Kasumi-1 (cell line): Measurements from ENCODE around the gene ZGPAT.

Experiments
- DNase-seq, 2 experiments: peaks; one replicate each; lab custom pipeline; 2025; lab: John Stamatoyannopoulos, UW

Gene ZGPAT

DNA sequence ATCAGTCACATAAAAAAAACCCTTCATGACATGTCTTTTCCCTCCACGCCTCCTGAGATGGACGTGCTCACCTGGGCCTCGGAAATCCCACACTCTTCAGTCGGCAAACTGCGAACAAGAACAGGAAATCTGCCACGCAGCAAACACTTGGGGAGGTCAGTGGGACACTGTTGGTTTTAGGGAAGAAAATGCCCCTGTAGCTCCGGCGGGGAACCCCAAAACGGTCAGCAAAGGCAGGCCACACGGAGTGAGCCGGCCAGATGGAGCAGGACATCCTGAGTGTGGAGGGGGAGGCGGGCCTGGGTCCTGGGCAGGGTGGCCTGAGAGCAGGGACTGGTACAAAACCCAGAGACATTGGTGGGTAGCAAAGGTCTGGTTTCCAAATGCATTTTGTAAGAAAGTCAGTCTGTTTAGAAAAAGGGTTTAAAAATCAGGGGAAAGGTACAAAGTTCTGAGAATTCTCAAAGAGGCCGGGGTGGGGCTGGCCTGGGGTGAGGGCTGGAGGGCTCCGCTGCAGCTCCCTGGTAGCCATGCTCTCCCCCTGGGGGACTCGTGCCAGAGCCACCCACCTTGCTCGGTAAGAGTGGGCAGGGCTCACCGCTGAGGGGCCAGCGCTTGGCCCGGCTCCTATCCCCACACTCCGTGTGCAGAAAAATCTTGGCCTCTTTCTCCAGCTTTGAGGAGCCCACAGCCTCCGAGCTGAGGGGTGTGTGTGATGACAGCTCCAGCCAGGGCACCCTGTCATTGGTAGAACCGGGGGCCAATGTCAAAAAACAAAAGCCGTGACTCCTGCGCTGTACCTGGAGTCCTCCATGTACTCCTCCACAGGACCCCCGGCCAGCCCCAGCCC lies 37.0 kb downstream of the ZGPAT start:
- no peak for DNase-seq

DNA sequence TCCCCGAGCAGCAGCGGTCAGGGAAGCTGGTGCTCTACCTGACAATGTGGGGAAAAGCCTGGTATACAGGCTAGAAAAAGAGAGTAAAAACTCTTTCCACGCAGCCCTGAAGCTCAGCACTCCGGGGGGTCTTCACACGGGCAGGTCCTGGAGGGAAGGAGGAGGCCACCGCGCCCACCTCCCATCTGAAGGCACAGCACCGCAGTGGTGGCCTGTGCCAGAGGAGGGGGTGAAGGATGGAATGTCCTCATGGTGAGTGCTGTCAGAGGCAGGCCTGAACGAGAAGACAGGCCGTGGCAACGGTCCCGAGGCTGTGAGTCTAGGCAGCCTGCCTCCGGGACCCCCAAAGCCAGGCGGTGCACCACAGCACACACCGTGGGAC lies 37.6 kb downstream of the ZGPAT start:
- no peak for DNase-seq

DNA sequence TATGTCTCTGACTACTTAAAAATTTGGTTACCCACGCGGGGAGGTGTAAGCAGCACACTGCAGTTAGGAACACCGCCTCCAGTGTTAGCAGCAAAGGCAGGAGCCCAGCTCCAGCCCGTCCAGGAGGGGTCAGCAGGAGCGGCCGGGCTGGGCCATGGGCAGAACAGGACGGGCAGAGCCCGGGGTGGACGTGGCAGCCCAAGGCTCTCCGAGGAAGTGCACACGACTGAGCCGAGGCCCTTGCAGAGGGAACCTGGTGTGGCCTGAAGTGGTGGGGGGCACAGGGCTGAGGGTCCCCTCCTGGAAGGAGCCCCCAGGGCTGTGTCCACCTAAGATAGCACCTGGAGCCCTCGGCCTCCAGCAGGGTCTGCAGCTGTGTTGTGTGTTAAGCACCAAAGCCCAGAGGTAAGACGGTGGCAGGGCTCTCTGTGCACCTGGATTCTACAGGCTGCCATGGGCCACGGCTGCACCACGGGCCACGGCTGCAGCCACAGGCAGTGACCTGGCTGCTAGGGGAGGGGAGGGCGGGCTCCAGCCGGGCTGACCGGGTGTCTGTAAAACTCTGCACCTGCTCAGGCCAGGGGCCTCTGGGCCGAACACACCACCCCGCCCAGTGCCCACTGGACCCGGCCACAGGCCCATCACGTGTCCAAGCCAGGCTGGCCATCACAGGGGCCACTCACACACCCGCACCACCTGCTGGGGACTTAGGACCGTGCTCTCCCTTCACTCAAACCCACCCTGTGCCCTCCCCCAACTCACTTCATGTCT lies 38.3 kb downstream of the ZGPAT start:
- no peak for DNase-seq

DNA sequence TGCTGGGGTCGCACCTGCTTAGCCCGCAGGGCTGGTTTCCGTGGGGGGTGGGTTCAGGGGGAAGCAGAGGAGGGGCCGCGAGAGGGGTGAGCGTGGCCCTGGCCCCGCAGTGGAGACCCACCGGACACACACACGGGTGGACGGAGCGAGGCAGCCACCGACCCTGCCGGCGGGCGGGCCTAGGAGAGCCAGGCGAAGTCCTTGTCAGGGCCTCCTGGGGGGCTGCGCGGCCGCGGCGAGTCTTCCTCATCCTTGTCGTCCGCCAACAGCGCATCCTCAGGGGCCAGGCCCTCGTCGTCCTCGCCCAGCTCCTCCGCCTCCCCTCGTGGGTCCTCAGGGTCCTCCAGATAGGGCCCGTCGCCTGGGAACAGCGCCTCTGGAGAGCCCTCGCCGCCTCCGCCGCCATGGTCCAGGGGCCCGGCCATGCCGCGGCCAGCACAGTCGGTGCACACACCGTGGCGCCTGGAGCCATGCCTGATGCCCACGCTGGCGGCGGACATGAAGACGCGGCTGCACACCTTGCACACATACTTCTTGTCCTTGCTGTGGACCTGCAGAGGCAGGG lies 39.0 kb downstream of the ZGPAT start:
- no peak for DNase-seq

DNA sequence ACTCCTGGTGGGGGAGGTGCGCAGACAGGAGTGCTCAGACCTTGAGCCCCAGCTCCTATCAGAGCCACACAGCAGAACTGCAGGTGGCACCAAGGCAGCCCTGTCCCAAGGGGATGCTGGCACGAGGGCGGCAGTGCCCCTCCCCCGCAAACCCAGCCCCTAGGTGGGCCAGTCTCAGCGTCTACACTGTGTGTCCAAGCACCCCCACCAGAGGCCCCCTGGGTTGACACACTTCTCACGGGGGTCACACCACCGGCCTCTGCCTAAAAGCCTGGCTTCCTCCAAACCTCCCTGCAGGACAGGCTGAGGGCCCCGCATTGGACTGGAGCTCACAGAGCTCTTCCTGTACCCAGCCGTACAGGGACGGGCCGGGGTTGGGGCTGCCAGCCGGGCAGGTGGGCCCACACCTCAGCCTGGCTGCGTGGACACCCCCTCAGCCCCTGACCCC lies 39.8 kb downstream of the ZGPAT start:
- DNase-seq = no peak

DNA sequence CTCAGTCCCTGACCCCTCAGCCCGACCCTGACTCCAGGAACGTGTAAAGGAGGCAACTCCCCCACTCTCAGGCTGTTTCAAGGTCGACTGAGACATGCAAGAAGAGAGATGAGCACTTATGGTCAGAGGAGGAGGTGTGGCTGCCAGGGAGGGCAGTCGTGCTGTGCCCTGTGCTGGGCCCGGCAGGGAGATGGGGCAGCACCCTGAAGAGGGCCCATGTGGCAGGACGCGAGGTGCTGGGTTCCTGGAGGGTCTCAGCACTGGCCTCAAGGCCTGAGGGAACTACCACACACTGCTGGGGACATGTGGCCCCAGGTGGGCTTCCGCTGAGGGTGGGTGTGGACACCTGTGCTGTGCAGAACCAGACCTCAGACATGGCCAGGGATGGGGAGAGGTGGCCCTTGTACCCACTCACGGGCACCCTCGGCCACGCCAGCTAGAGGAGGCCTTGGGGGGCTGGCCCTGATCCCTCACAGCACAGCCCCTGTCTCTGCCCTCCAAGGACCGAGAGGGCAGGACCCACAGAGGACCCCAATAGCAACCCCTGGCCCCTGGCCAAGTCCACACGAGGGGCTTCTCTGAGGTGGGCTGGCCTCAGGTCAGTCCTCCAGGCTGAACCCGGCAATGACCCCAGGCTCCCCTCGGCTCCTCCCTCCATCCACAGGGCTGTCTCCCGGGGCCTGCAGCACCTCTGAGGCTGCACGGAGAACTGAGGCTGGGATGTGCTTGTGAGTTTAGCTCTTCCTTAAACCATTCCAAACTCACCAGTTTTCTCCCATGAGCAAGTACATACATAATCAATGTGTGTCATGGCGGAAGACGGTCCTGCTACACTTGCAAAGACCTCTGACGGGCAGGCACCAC lies 40.5 kb downstream of the ZGPAT start:
- no peak for DNase-seq

DNA sequence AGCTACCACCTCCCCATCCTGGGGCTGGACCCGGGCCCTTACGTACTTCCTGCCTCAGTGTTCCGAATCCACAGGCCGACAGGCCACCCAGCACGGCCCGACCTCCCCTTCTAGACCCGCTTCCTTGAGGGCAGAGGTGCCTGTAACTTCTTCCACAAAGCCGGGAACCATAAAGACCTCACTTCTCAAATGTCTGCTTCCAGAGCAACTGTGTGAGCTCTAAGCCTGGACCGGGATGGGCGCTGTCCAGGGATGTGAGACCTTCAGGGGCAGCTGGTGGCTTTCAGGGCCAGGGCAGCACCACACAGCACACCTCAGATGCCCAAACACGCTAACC lies 41.1 kb downstream of the ZGPAT start:
- no peak for DNase-seq

DNA sequence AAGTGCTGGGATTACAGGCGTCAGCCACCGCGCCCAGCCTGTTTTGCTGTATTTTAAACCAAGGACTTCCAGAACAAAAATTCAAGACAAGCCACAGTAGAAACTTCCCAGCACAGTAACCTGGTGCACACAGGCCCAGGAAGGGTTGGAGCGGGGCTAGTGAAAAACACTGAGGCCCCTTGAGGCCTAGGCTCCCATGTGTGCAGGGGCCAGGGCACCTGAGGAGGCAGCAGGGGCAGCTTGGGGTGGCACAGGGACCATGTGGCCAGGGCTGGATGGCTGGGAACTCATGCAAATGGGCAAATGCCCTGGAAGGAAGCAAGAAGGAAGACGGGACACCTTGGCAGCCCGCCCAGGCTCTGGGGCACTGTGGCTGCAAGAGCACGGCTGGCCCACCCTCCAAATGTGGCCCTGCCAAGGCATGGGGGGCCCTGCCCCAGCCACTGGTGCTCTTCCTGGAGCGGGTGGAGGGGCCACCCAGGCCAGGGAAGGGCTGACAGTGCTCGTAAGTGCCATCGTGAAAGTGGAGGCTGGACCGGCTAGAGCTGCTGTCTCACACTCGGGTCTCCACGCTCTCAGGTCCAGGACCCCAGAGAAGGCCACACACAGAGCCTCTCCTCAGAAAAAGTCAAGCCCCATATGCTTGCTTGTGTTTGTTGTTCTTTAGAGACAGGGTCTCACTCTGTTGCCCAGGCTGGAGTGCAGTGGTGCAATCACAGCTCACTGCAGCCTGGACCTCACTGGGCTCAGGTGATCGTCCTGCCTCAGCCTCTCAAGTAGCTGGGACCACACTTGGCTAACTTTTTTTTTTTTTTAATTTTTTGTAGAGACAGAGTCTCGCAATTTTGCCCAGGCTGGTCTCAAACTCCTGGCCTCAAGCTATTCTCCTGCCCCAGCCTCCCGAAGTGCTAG lies 42.0 kb downstream of the ZGPAT start:
- DNase-seq = no peak

DNA sequence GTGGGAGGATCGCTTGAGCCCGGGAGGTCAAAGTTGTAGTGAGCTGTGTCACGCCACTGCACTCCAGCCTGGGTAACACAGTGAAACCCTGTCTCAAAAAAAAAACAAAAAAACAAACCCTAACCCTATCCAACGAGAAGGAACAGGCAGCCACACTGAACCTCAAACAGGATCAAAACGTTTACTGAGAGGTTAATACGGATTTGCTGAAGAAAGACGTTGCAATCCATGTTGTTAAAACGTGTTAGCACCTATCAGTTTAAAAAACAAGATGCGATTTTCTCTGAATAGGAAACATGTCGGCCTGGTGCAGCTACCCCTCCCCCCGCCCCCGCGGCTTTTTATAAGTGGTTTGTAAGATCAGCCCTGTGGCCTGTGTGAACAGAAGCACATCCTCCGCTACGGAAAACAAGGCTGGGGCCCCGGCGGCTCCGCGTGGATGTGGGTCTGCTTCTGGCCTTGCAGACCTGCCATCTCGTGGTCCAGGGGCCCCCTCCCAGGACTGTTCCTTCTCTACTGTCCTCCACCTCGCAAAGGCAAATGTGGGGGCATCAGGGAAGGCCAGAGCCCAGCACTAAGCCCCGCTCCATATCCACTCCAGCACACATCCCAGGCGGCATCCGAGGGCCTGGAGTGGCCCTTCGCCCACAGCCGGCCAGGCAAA lies 43.1 kb downstream of the ZGPAT start:
- no peak for DNase-seq

DNA sequence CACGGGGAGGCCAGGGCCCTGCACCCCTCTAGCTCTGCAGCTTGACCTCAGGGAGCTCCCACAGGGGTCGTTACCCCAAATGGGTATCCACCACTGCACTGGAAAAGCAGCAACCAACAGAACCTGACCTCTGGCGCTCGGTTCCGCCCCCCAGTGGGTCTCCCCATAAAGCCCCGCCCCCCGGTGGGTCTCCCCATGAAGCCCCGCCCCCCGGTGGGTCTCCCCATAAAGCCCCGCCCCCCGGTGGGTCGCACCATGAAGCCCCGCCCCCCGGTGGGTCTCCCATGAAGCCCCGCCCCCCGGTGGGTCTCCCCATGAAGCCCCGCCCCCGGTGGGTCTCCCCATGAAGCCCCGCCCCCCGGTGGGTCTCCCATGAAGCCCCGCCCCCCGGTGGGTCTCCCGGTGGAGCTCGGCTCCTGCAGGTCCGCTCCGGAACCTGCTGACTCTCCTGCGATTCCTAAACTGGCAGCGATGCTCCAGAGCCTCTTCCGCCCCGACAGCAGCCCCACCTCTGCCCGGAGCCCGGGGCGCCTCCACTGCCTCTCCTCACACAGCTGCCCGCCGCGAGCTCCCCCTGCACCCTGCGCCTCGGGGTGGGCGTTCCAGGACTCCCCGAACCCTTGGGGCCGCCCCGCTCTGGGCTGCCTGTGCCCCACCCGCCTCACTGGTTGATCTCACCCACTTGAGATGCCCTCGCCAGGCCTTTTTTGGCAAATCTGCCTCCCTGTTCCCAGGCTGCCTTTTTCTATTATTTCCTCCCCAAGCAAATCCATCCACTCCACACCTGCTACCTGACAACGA lies 43.8 kb downstream of the ZGPAT start:
- no peak for DNase-seq

DNA sequence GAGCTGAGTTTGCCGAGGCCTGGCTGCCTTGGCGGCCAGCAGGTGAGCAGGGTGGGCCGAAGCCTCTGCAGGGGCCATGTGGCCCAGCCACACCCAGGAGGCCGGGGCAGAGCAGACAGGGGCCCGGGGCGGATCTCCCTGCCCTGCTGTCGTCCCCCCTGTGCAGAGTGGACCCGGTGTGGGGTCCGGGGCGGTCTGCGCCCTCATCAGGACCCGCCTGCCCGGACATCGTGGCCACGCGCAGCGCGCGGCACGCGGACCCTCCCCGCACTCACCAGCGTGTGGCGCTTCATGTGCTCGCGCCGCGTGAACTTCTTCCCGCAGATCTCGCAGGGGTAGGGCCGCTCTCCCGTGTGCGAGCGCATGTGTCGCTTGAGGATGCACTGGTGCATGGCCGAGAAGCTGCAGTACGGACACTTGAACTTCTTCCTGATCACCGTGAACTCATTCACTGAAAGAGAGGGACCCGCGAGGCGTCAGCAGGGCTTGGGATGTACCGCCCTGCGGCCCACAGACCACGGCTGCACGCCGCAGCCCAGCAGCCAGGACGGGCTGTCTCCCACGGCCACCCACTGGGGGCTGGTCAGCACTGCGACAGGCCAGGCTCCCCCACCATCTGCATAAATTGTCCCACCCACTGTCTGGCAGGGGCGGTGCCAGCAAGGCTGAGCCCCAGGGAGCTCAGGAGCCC lies 44.7 kb downstream of the ZGPAT start:
- DNase-seq = no peak

DNA sequence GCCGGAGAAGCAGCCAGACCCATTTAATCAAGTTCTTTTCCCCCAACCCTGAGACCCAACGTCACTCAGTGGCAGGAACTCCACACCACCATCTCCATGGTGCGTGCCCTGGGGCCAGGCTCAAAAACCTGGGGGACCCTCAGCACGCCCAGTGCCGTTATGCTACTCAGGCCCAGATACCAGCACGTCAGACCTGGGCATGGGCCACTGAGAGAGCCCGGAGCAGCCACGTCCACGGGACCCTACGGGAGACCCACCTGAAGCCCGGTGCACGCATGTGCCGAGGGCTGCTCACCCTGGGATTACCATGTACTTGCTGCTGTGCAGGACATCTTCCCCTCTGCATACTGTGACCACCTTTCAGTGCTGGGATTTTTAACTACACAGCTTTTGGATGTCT lies 45.5 kb downstream of the ZGPAT start:
- DNase-seq = no peak

DNA sequence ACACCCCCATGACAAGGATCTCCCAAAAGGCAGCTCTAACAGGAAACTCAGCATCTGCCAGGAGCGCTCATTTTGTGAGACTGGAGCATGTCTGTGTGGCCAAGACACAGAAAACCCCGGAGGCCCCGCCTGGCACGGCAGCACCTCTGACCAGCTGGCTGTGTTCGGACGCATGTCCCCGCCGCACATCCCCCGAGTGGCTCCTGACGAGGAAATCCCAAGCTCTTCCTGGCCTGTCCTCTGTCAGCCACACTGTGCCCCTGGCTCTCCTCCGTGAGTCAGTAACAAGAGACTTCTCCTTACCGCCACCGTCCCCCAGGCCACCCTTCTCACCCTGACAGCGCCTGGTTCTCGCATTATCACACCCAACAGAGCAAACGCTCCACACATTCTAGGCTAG lies 46.2 kb downstream of the ZGPAT start:
- DNase-seq = no peak

DNA sequence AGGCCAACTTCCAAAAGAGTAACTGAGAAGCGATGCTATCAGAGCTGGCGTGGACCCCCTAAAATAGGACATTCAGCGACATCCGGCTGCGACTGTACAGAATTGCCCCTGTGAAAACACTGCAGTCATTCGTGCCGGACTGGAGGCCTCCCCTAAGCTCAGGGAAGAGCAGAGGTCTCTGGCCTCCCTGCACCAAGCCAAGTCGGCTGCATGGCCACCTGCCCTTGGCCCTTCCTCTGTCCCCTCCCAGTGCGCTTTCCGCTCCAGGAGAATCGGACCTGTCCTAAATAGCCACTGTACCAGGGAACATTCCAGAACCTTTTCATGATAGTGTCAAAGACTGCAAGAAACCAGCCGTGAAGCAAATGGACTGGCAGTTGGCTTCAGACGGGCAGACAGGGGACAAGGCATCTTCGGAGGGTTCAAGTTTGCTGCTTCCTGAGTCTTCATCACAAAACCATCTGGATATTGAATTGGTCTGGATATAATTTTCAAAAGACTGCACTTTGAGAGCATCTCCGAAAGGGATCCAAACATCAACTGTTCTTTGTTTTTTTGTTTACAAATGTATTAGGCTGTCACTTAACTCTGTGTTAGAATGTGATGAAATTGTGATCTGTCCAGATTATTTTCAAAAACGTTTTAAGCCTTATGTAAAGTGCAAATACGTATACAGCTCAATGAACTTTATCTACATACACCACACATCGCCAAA lies 48.3 kb downstream of the ZGPAT start:
- DNase-seq = no peak

DNA sequence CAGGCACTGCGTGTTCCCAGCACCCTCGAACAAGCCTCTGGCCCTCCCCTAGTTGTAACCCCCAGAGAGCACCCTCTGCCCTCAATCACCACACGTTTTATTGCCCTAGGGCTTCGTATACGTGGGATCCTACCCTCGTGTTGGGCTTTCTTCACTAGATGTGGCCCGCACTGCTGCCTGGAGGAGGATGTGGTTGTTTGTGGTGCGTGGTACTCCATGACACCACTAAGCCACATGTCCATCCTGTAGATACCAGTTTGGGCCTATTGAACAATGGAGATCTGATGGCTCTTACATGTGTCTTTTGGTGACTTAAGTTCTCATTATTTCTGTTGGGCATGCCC lies 48.8 kb downstream of the ZGPAT start:
- no peak for DNase-seq

DNA sequence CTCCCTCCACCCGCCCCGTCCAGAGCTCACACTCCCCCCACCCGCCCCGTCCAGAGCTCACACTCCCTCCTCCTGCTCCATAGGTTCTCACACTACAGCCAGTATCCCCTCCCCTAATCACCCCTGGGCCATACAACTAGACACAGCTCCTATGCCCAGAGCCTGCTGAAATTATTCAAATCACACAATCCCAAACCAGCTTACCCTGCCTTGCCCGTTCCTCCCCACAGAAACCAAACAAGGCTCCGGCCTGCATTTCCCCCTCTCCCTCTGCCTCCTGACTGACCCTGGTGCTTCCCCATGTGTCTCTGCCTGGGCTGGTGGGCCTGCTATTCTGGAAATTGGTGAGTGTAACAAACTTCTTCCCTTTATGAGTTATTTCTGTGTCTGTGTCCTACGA lies 50.3 kb downstream of the ZGPAT start:
- no peak for DNase-seq

DNA sequence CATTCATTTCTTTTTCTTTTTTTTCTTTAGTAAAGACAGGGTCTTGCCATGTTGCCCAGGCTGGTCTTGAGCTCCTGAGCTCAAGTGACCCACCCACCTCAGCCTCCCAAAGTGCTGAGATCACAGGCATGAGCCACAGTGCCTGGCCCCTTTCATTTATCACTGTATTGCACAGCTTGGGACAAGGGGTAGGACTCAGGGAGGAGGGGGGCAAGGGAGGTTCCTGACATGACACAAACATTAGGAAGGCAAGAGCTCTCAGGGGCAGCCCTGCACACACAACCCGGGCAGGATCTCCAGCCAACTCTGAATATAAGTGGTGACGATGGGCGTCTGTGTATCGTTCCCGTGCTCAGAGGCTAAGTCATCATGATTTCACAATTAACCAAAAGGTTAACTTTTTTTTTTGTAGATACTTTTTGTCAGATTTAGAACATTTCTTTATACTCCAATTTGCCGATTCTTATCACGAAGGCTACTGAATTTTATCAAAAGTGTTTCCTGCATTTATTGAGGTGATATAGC lies 51.6 kb downstream of the ZGPAT start:
- DNase-seq = no peak
